Mesenchymal stem cell (in vitro differentiated cells and primary cell): ENCODE measurements around the gene FMNL1.

Experiments
- DNase-seq: peaks from one replicate; pipeline ENCODE4 v3.0.0-alpha.2; 2013
- H2AFZ ChIP-seq: one replicate; pipeline ENCODE4 v1.6.1; 2013; ENCODE audit warnings: low read depth, mild to moderate bottlenecking, control low read depth, inconsistent platforms, low read length, moderate library complexity
- H2AK5ac ChIP-seq: 2 replicates; pipeline ENCODE4 v1.6.1; 2013; ENCODE audit warnings: low read length, moderate library complexity, mild to moderate bottlenecking, inconsistent platforms; ENCODE audit not compliant: severe bottlenecking
- H2BK120ac ChIP-seq: one replicate; pipeline ENCODE4 v1.6.1; 2013; ENCODE audit warnings: low read depth, mild to moderate bottlenecking, inconsistent platforms, low read length, moderate library complexity
- H2BK12ac ChIP-seq, 2 experiments: one replicate each; pipeline ENCODE4 v1.6.1; 2013; ENCODE audit warnings: inconsistent platforms in 2 of 2, low read length in 2 of 2, mild to moderate bottlenecking in 2 of 2, moderate library complexity in 2 of 2, control low read depth in 1 of 2
- H2BK15ac ChIP-seq: one replicate; pipeline ENCODE4 v1.6.1; 2013; ENCODE audit warnings: mild to moderate bottlenecking, low read depth, inconsistent platforms; ENCODE audit not compliant: poor library complexity, severe bottlenecking
- H2BK5ac ChIP-seq: 2 replicates; pipeline ENCODE4 v1.6.1; 2013; ENCODE audit warnings: low read depth, mild to moderate bottlenecking, low read length, control low read depth, inconsistent platforms; ENCODE audit not compliant: poor library complexity, severe bottlenecking
- H3K14ac ChIP-seq, 2 experiments: one replicate each; pipeline ENCODE4 v1.6.1; 2013; ENCODE audit warnings: inconsistent platforms in 2 of 2, low read length in 2 of 2, control low read depth in 1 of 2, mild to moderate bottlenecking in 1 of 2, moderate library complexity in 1 of 2
- H3K18ac ChIP-seq, 2 experiments: one replicate each; pipeline ENCODE4 v1.6.1; 2013; ENCODE audit warnings: inconsistent platforms in 2 of 2, low read length in 2 of 2, control low read depth in 1 of 2, low read depth in 1 of 2, mild to moderate bottlenecking in 1 of 2
- H3K23ac ChIP-seq, 2 experiments: one replicate each; pipeline ENCODE4 v1.6.1; 2013; ENCODE audit warnings: inconsistent platforms in 2 of 2, low read length in 2 of 2, mild to moderate bottlenecking in 2 of 2, moderate library complexity in 2 of 2, control low read depth in 1 of 2
- H3K27ac ChIP-seq: 2 replicates; pipeline ENCODE4 v1.5.1; 2013; ENCODE audit warnings: mild to moderate bottlenecking, moderate library complexity, low read length, control low read depth, inconsistent platforms; ENCODE audit not compliant: poor library complexity, severe bottlenecking
- H3K27me3 ChIP-seq, 2 experiments: 2 replicates each; pipeline versions ENCODE4 v1.6.1 to v1.7.0; 2013; ENCODE audit warnings: low read length in 2 of 2, mild to moderate bottlenecking in 2 of 2, moderate library complexity in 2 of 2, control low read depth in 1 of 2, inconsistent platforms in 1 of 2; ENCODE audit not compliant: control insufficient read depth in 1 of 2, insufficient read depth in 1 of 2
- H3K36me3 ChIP-seq, 2 experiments: 2 replicates each; pipeline versions ENCODE4 v1.6.1 to v1.7.0; 2013; ENCODE audit warnings: low read length in 2 of 2, control low read depth in 1 of 2, inconsistent platforms in 1 of 2, low read depth in 1 of 2, mild to moderate bottlenecking in 1 of 2; ENCODE audit not compliant: insufficient read depth in 2 of 2, control insufficient read depth in 1 of 2
- H3K4ac ChIP-seq, 2 experiments: one replicate each; pipeline ENCODE4 v1.6.1; 2013; ENCODE audit warnings: inconsistent platforms in 2 of 2, low read length in 2 of 2, mild to moderate bottlenecking in 2 of 2, moderate library complexity in 2 of 2, control low read depth in 1 of 2, low read depth in 1 of 2
- H3K4me1 ChIP-seq: 2 replicates; pipeline ENCODE4 v1.6.1; 2013; ENCODE audit warnings: low read depth, low read length, control low read depth; ENCODE audit not compliant: control insufficient read depth, insufficient read depth
- H3K4me2 ChIP-seq: 2 replicates; pipeline ENCODE4 v1.6.1; 2013; ENCODE audit warnings: low read length, mild to moderate bottlenecking, inconsistent platforms; ENCODE audit not compliant: poor library complexity, severe bottlenecking
- H3K4me3 ChIP-seq, 2 experiments: 2 replicates each; pipeline versions ENCODE4 v1.5.1 to v1.7.0; 2013; ENCODE audit warnings: low read length in 2 of 2, mild to moderate bottlenecking in 2 of 2, control low read depth in 1 of 2, low read depth in 1 of 2; ENCODE audit not compliant: insufficient read depth in 1 of 2
- H3K79me1 ChIP-seq: replicated peaks from 2 replicates; pipeline ENCODE4 v1.6.1; 2013; ENCODE audit warnings: mild to moderate bottlenecking, control low read depth, low read length, inconsistent platforms; ENCODE audit not compliant: poor library complexity, severe bottlenecking
- H3K9ac ChIP-seq: 2 replicates; pipeline ENCODE4 v1.7.0; 2013; ENCODE audit warnings: mild to moderate bottlenecking, low read length, moderate library complexity
- H3K9me3 ChIP-seq: 2 replicates; pipeline ENCODE4 v1.7.0; 2013; ENCODE audit warnings: mild to moderate bottlenecking, low read length; ENCODE audit not compliant: control insufficient read depth
- H4K8ac ChIP-seq: one replicate; pipeline ENCODE4 v1.6.1; 2013; ENCODE audit warnings: inconsistent platforms, mild to moderate bottlenecking, low read length, moderate library complexity
- H4K91ac ChIP-seq: one replicate; pipeline ENCODE4 v1.6.1; 2013; ENCODE audit warnings: mild to moderate bottlenecking, low read length, inconsistent platforms
- WGBS: methylation state at CpG from one replicate; pipeline ENCODE4 v1.1.7; 2013; ENCODE audit warnings: mixed read lengths; 5-methylcytosine and 5-hydroxymethylcytosine counted together

The FMNL1 gene

GRCh38 chr17:45237686-45238085 lies 16.0 kb downstream of the FMNL1 start:
- H3K4me1 ChIP-seq, result peaks cover 16% of the 10 kb centered on the region
- no peak overlapping the region for H3K4me3 ChIP-seq
- H2AK5ac ChIP-seq, result no peak overlapping the region
- DNase-seq, result no peak
- H3K4me2 ChIP-seq, result no peak overlapping the region
- H3K36me3 ChIP-seq, result peaks cover 0 to 16% of the 10 kb centered on the region in 2 experiments
- H4K8ac ChIP-seq, result no peak overlapping the region
- no peak overlapping the region for H2AFZ ChIP-seq
- H3K23ac ChIP-seq, result no peak overlapping the region
- no peaks in the 10 kb centered on the region for H3K9me3 ChIP-seq
- no peak overlapping the region for H3K14ac ChIP-seq
- H3K27ac ChIP-seq, result no peak overlapping the region
- no peak overlapping the region for H2BK15ac ChIP-seq
- no peak overlapping the region for H3K9ac ChIP-seq
- no peaks in the 10 kb centered on the region for H3K79me1 ChIP-seq
- H4K91ac ChIP-seq, result no peak overlapping the region
- H3K18ac ChIP-seq, result no peak overlapping the region
- H2BK120ac ChIP-seq, result no peak overlapping the region
- no peak overlapping the region for H2BK12ac ChIP-seq
- WGBS, result 100% methylated on average over 1 of the region's 2 CpGs
- no peak overlapping the region for H3K4ac ChIP-seq
- no peak overlapping the region for H2BK5ac ChIP-seq
- H3K27me3 ChIP-seq, result peaks cover 5 to 12% of the 10 kb centered on the region in 2 experiments

- H3K4me1 ChIP-seq, result peaks cover 16% of the 10 kb centered on the region
- no peak overlapping the region for H3K4me3 ChIP-seq
- no peak overlapping the region for H2AFZ ChIP-seq
- H2BK5ac ChIP-seq, result no peak overlapping the region
- no peak overlapping the region for H3K27ac ChIP-seq
- no peak overlapping the region for H2BK120ac ChIP-seq
- H3K4me2 ChIP-seq, result no peak overlapping the region
- no peak overlapping the region for H4K8ac ChIP-seq
- H3K4ac ChIP-seq, result no peak overlapping the region
- H3K14ac ChIP-seq, result no peak overlapping the region
- no peak overlapping the region for H4K91ac ChIP-seq
- H3K9ac ChIP-seq, result no peak overlapping the region
- H3K27me3 ChIP-seq, result peaks cover 3 to 12% of the 10 kb centered on the region in 2 experiments
- no peak overlapping the region for H3K18ac ChIP-seq
- no peak for DNase-seq
- WGBS, result 87% methylated on average over 7 of the region's 7 CpGs
- no peak overlapping the region for H3K23ac ChIP-seq
- H2AK5ac ChIP-seq, result no peak overlapping the region
- H2BK15ac ChIP-seq, result no peak overlapping the region
- H3K79me1 ChIP-seq, result no peaks in the 10 kb centered on the region
- H3K9me3 ChIP-seq, result no peaks in the 10 kb centered on the region
- no peak overlapping the region for H2BK12ac ChIP-seq
- H3K36me3 ChIP-seq, result peaks cover 0 to 18% of the 10 kb centered on the region in 2 experiments
Observed at GRCh38 chr17:45238155-45238774, 16.6 kb downstream of the FMNL1 start.

- no peak overlapping the region for H3K4ac ChIP-seq
- no peak overlapping the region for H2BK120ac ChIP-seq
- H3K27ac ChIP-seq, result no peak overlapping the region
- WGBS, result 43% methylated on average over 21 of the region's 21 CpGs
- H3K9me3 ChIP-seq, result no peaks in the 10 kb centered on the region
- H2BK15ac ChIP-seq, result peak overlapping the region; percentile 20
- no peak overlapping the region for H2BK5ac ChIP-seq
- H4K91ac ChIP-seq, result no peak overlapping the region
- H3K23ac ChIP-seq, result no peak overlapping the region
- no peak overlapping the region for H3K9ac ChIP-seq
- no peak overlapping the region for H3K18ac ChIP-seq
- H4K8ac ChIP-seq, result no peak overlapping the region
- peaks cover 18 to 39% of the 10 kb centered on the region in 2 experiments for H3K36me3 ChIP-seq
- H3K79me1 ChIP-seq, result peaks cover 5% of the 10 kb centered on the region
- no peak overlapping the region for H3K14ac ChIP-seq
- H2AK5ac ChIP-seq, result no peak overlapping the region
- H3K4me2 ChIP-seq, result peak overlapping the region; percentile 76
- no peak for DNase-seq
- H3K27me3 ChIP-seq, result peaks cover 12 to 17% of the 10 kb centered on the region in 2 experiments
- no peak overlapping the region for H2AFZ ChIP-seq
- H3K4me3 ChIP-seq, result peak overlapping the region in 1 of 2 experiments; percentile 41
- H3K4me1 ChIP-seq, result peaks cover 16% of the 10 kb centered on the region
- H2BK12ac ChIP-seq, result no peak overlapping the region
Observed at GRCh38 chr17:45240905-45241327, 19.2 kb downstream of the FMNL1 start.

GRCh38 chr17:45241328-45242028 lies 19.8 kb downstream of the FMNL1 start:
- WGBS, result 3% methylated on average over 37 of the region's 62 CpGs
- Histone ChIP-seq H3K4ac (no peak overlapping the region), H3K18ac (no peak overlapping the region)

More at GRCh38 chr17:45241328-45242028, 19.8 kb downstream of the FMNL1 start:
- Histone ChIP-seq H2BK5ac (no peak overlapping the region), H2BK15ac (no peak overlapping the region), H4K91ac (no peak overlapping the region), H3K4me2 (peak overlapping the region; percentile 76), H3K27ac (no peak overlapping the region), H3K36me3 (peaks cover 18 to 45% of the 10 kb centered on the region in 2 experiments), H2AK5ac (no peak overlapping the region), H2BK12ac (no peak overlapping the region), H3K9ac (no peak overlapping the region), H3K9me3 (no peaks in the 10 kb centered on the region), H3K79me1 (peaks cover 8% of the 10 kb centered on the region), H3K27me3 (peaks cover 12 to 23% of the 10 kb centered on the region in 2 experiments), H3K4me3 (peak overlapping the region in 1 of 2 experiments; percentile 41), H3K4me1 (peaks cover 19% of the 10 kb centered on the region), H3K14ac (no peak overlapping the region), H3K23ac (no peak overlapping the region), H4K8ac (no peak overlapping the region), H2BK120ac (no peak overlapping the region), H2AFZ (no peak overlapping the region)
- DNase-seq, result no peak
